GM19328 (cell line): ENCODE measurements around the gene OPN4.

ENCODE experiments used
- ATAC-seq: cut with Tn5 transposase; IDR thresholded peaks from one replicate; pipeline ENCODE4 v1.9.1; 2021; ENCODE audit warnings: mild to moderate bottlenecking, moderate library complexity; ENCODE audit not compliant: unreplicated experiment

Gene OPN4

GRCh38 chr10:86677374-86677773 lies 23.0 kb downstream of the OPN4 start:
- no peak for ATAC-seq

GRCh38 chr10:86678999-86679792 lies 24.8 kb downstream of the OPN4 start:
- no peak for ATAC-seq

- no peak for ATAC-seq
Observed at GRCh38 chr10:86681047-86681446, 26.7 kb downstream of the OPN4 start.

GRCh38 chr10:86681722-86682386 lies 27.5 kb downstream of the OPN4 start:
- no peak for ATAC-seq

GRCh38 chr10:86682675-86683074 lies 28.3 kb downstream of the OPN4 start:
- ATAC-seq: no peak

- no peak for ATAC-seq
Observed at GRCh38 chr10:86684331-86685097, 30.2 kb downstream of the OPN4 start.

- ATAC-seq: no peak
Observed at GRCh38 chr10:86685416-86685815, 31.1 kb downstream of the OPN4 start.

GRCh38 chr10:86685893-86686632 lies 31.7 kb downstream of the OPN4 start:
- ATAC-seq: no peak

GRCh38 chr10:86686972-86687371 lies 32.6 kb downstream of the OPN4 start:
- no peak for ATAC-seq

- no peak for ATAC-seq
Observed at GRCh38 chr10:86687750-86688149, 33.4 kb downstream of the OPN4 start.

GRCh38 chr10:86688398-86688921 lies 34.1 kb downstream of the OPN4 start:
- ATAC-seq: peak; percentile 59

GRCh38 chr10:86689146-86689545 lies 34.8 kb downstream of the OPN4 start:
- ATAC-seq: no peak

GRCh38 chr10:86690231-86690630 lies 35.9 kb downstream of the OPN4 start:
- no peak for ATAC-seq

- ATAC-seq: no peak
Observed at GRCh38 chr10:86690657-86691084, 36.3 kb downstream of the OPN4 start.

- no peak for ATAC-seq
Observed at GRCh38 chr10:86691333-86692022, 37.1 kb downstream of the OPN4 start.

- ATAC-seq: no peak
Observed at GRCh38 chr10:86692023-86692514, 37.7 kb downstream of the OPN4 start.

- ATAC-seq: no peak
Observed at GRCh38 chr10:86692664-86693063, 38.3 kb downstream of the OPN4 start.

- ATAC-seq: no peak
Observed at GRCh38 chr10:86693275-86693674, 38.9 kb downstream of the OPN4 start.

- no peak for ATAC-seq
Observed at GRCh38 chr10:86693721-86694369, 39.5 kb downstream of the OPN4 start.
